Stimulated activated CD4-positive, alpha-beta T cell treated with anti-CD3 and anti-CD28 coated beads, Interleukin-4, amount 100 ng/mL, for 1 hour (primary cell): ENCODE data around the gene TAS2R1.

Experiments used
- DNase-seq: peaks from one replicate; pipeline ENCODE4 v3.0.0-alpha.2; 2020

Gene TAS2R1

GRCh38 chr5:9582406-9582805 is 47.7 kb downstream of the TAS2R1 start:
- DNase-seq, result no peak
